SK-N-SH (cell line): ENCODE measurements around the gene IGSF3. TPM values are rescaled to one million over a fixed set of nuclear protein-coding genes. Genes with fewer than 3 reads are reported as not detected.

Experiments
- CTCF ChIA-PET: fragments of 300-600, 350-600 bp; formaldehyde crosslinking; extraction: SDS; loops from one replicate; lab custom pipeline; 2021; lab: Yijun Ruan, JAX
- POLR2A ChIA-PET: fragments of 350-600 bp; sonication (Branson Sonifier 250); formaldehyde crosslinking; extraction: SDS; loops from one replicate; lab custom pipeline; 2020; ENCODE audit warnings: antibody characterized with exemption, inconsistent platforms; lab: Yijun Ruan, JAX
- DNase-seq: peaks from one replicate; pipeline ENCODE4 v3.0.0; 2012
- H2AFZ ChIP-seq: fragments of 200-600 bp; sonication (generic); 2 replicates; pipeline ENCODE4 v1.8.1; 2016; ENCODE audit warnings: antibody characterized with exemption, mild to moderate bottlenecking, low read depth
- H3F3A ChIP-seq: fragments of 200-600 bp; sonication (generic); replicated peaks from 2 replicates; pipeline ENCODE3; 2016; ENCODE audit warnings: antibody characterized with exemption, mild to moderate bottlenecking; ENCODE audit not compliant: insufficient read depth
- H3K27ac ChIP-seq, 2 experiments: fragments of 200-500 bp in 1 of 2; fragments of 200-600 bp in 1 of 2; sonication (Bioruptor generic) in 1 of 2; sonication (generic), shearing (Covaris generic) in 1 of 2; 2 replicates each; pipeline versions ENCODE4 v1.5.1 to v1.6.1; 2014 to 2016; ENCODE audit warnings: low read depth in 2 of 2, inconsistent platforms in 1 of 2, low read length in 1 of 2, mild to moderate bottlenecking in 1 of 2, mixed read lengths in 1 of 2
- H3K27me3 ChIP-seq: fragments of 200-600 bp; sonication (generic), shearing (Covaris generic); 2 replicates; pipeline ENCODE4 v1.6.1; 2016; ENCODE audit warnings: mixed run types; ENCODE audit not compliant: insufficient read depth
- H3K36me3 ChIP-seq, 2 experiments: fragments of 200-500 bp in 1 of 2; fragments of 200-600 bp in 1 of 2; sonication (Bioruptor generic) in 1 of 2; sonication (generic) in 1 of 2; replicated peaks in 1 of 2; 2 replicates each; pipeline versions ENCODE3 to v1.5.1; 2014 to 2016; ENCODE audit warnings: low read length in 1 of 2, mild to moderate bottlenecking in 1 of 2; ENCODE audit not compliant: insufficient read depth in 2 of 2, control insufficient read depth in 1 of 2
- H3K4me1 ChIP-seq, 2 experiments: fragments of 200-500 bp in 1 of 2; fragments of 200-600 bp in 1 of 2; sonication (Bioruptor generic) in 1 of 2; sonication (generic), shearing (Covaris generic) in 1 of 2; 2 replicates each; pipeline versions ENCODE4 v1.5.1 to v1.6.1; 2014 to 2016; ENCODE audit warnings: low read depth in 1 of 2, low read length in 1 of 2, mixed run types in 1 of 2; ENCODE audit not compliant: insufficient read depth in 2 of 2, control insufficient read depth in 1 of 2
- H3K4me2 ChIP-seq: fragments of 200-600 bp; sonication (generic), shearing (Covaris generic); 2 replicates; pipeline ENCODE4 v1.6.1; 2017; ENCODE audit warnings: mixed run types
- H3K4me3 ChIP-seq, 2 experiments: fragments of 200-500 bp in 1 of 2; fragments of 200-600 bp in 1 of 2; sonication (Bioruptor generic) in 1 of 2; sonication (generic), shearing (Covaris generic) in 1 of 2; 2 replicates each; pipeline versions ENCODE4 v1.5.1 to v1.8.1; 2014 to 2016; ENCODE audit warnings: low read depth in 2 of 2, inconsistent platforms in 1 of 2, low read length in 1 of 2, mild to moderate bottlenecking in 1 of 2, mixed read lengths in 1 of 2, moderate library complexity in 1 of 2
- H3K79me2 ChIP-seq: fragments of 200-600 bp; sonication (generic); 2 replicates; pipeline ENCODE4 v1.8.1; 2017; ENCODE audit warnings: mild to moderate bottlenecking; ENCODE audit not compliant: insufficient read depth
- H3K9ac ChIP-seq: fragments of 200-600 bp; sonication (generic); 2 replicates; pipeline ENCODE4 v1.6.1; 2017; ENCODE audit warnings: mixed run types
- H3K9me2 ChIP-seq: fragments of 200-600 bp; sonication (generic); 2 replicates; pipeline ENCODE4 v1.6.1; 2017; ENCODE audit warnings: mixed run types
- H3K9me3 ChIP-seq: fragments of 200-600 bp; sonication (generic); 2 replicates; pipeline ENCODE4 v1.6.1; 2017; ENCODE audit warnings: mixed run types, mild to moderate bottlenecking, moderate library complexity
- H4K20me1 ChIP-seq: fragments of 200-600 bp; sonication (generic); 2 replicates; pipeline ENCODE4 v1.6.1; 2017; ENCODE audit warnings: mild to moderate bottlenecking, mixed run types; ENCODE audit not compliant: insufficient read depth
- CHD2 ChIP-seq: fragments of 150-350 bp; IDR thresholded peaks from 2 replicates; pipeline ENCODE4 v1.6.1; 2018; ENCODE audit warnings: low read length; ENCODE audit not compliant: partially characterized antibody
- FOSL2 ChIP-seq: IDR thresholded peaks from 2 replicates; pipeline ENCODE4 v1.4.0; 2012; ENCODE audit warnings: low read depth, mild to moderate bottlenecking, moderate library complexity, borderline replicate concordance
- FOXJ3 ChIP-seq: sonication (generic); formaldehyde crosslinking; IDR thresholded peaks from 2 replicates; pipeline ENCODE4 v1.5.1; 2020; ENCODE audit warnings: mild to moderate bottlenecking, missing genetic modification reagents
- GATA2 ChIP-seq: sonication (generic); formaldehyde crosslinking; IDR thresholded peaks from 2 replicates; pipeline ENCODE4 v1.5.0; 2020; ENCODE audit warnings: mild to moderate bottlenecking, missing genetic modification reagents
- IRF3 ChIP-seq: fragments of 150-350 bp; IDR thresholded peaks from 2 replicates; pipeline ENCODE4 v1.6.1; 2016; ENCODE audit warnings: mild to moderate bottlenecking, low read depth, low read length
- MAX ChIP-seq: IDR thresholded peaks from 2 replicates; pipeline ENCODE4 v1.4.0; 2012; ENCODE audit warnings: low read depth
- NFIC ChIP-seq: IDR thresholded peaks from 2 replicates; pipeline ENCODE4 v1.4.0; 2012; ENCODE audit warnings: borderline replicate concordance
- RAD21 ChIP-seq: IDR thresholded peaks from 2 replicates; pipeline ENCODE4 v1.6.1; 2012; ENCODE audit warnings: mild to moderate bottlenecking, low read length
- RCOR1 ChIP-seq: fragments of 150-350 bp; IDR thresholded peaks from 2 replicates; pipeline ENCODE4 v1.6.1; 2017; ENCODE audit warnings: antibody characterized with exemption, low read length
- RFX5 ChIP-seq: IDR thresholded peaks from 2 replicates; pipeline ENCODE4 v1.6.1; 2012; ENCODE audit warnings: mild to moderate bottlenecking, improper control_type of control experiment, low read length
- SIN3A ChIP-seq: IDR thresholded peaks from 2 replicates; pipeline ENCODE4 v1.6.1; 2012; ENCODE audit warnings: low read depth, mild to moderate bottlenecking, low read length, moderate library complexity, borderline replicate concordance
- SMC3 ChIP-seq: IDR thresholded peaks from 2 replicates; pipeline ENCODE4 v1.6.1; 2012; ENCODE audit warnings: low read depth, low read length, improper control_type of control experiment
- USF2 ChIP-seq: fragments of 150-350 bp; IDR thresholded peaks from 2 replicates; pipeline ENCODE4 v1.6.1; 2017; ENCODE audit warnings: antibody characterized with exemption, low read length, low read depth, borderline replicate concordance
- WGBS: methylation state at CpG from one replicate; pipeline ENCODE4 v1.1.6; 2017; ENCODE audit warnings: low lambda C conversion rate; 5-methylcytosine and 5-hydroxymethylcytosine counted together
- polyA plus RNA-seq, 3 experiments: library from polyadenylated mRNA; depleted of rRNA; stranded (reverse); fragments of >200 nt; gene quantifications; 2 replicates each; pipeline ENCODE4 v1.2.3, GENCODE V29; 2012

Gene IGSF3
- polyA plus RNA-seq, 1 of the 3 experiments (the other 2 are of a cell fraction) = 3.0 TPM

- no peak for TF ChIP-seq SIN3A
- no peak for TF ChIP-seq FOXJ3
- no peak for TF ChIP-seq FOSL2
- no peak for TF ChIP-seq USF2
- TF ChIP-seq RFX5 = no peak
- no peak for TF ChIP-seq RAD21
- TF ChIP-seq CHD2 = no peak
- TF ChIP-seq NFIC = no peak
- TF ChIP-seq MAX = no peak
- no peak for TF ChIP-seq RCOR1
- no peak for TF ChIP-seq GATA2 (CRISPR knock-in tag)
- no peak for DNase-seq
- H3K4me3 ChIP-seq = no peak overlapping the region
- peaks cover 4 to 12% of the 10 kb centered on the region in 2 experiments; a peak in 3 of 4 replicates for H3K4me1 ChIP-seq
- POLR2A ChIA-PET = no interaction called here
- H2AFZ ChIP-seq = no peak overlapping the region
- H3K9ac ChIP-seq = no peak overlapping the region
- H3K4me2 ChIP-seq = no peak overlapping the region
- H3K36me3 ChIP-seq = peaks cover 0 to 4% of the 10 kb centered on the region in 2 experiments
- CTCF ChIA-PET = interaction anchor here (1.1 to 1.6 kb wide), 3 partner anchors 16 to 73 kb away, joined by 3 to 7 read pairs (median 4); no protein-coding TSS in a partner anchor
- H3F3A ChIP-seq = peaks cover 2% of the 10 kb centered on the region
- no peak overlapping the region for H3K27ac ChIP-seq
- peaks cover 61% of the 10 kb centered on the region for H3K79me2 ChIP-seq
- 91% methylated on average over 1 of the region's 1 CpG for WGBS
- no peaks in the 10 kb centered on the region for H4K20me1 ChIP-seq
- H3K27me3 ChIP-seq = no peaks in the 10 kb centered on the region
- no peaks in the 10 kb centered on the region for H3K9me2 ChIP-seq
- no peaks in the 10 kb centered on the region for H3K9me3 ChIP-seq
Measured at GRCh38 chr1:116558571-116558970, 109.0 kb downstream of the IGSF3 start.

- Histone ChIP-seq H3K36me3 (peaks cover 0 to 4% of the 10 kb centered on the region in 2 experiments), H3K9me3 (no peaks in the 10 kb centered on the region), H3F3A (peaks cover 2% of the 10 kb centered on the region), H3K27ac (no peak overlapping the region), H3K4me1 (peaks cover 4 to 12% of the 10 kb centered on the region in 2 experiments; a peak in 3 of 4 replicates), H3K9ac (no peak overlapping the region), H2AFZ (no peak overlapping the region), H3K4me3 (no peak overlapping the region), H3K9me2 (no peaks in the 10 kb centered on the region), H4K20me1 (no peaks in the 10 kb centered on the region), H3K4me2 (no peak overlapping the region), H3K27me3 (no peaks in the 10 kb centered on the region), H3K79me2 (peaks cover 58% of the 10 kb centered on the region)
- CTCF ChIA-PET = interaction anchor here (1.1 to 1.6 kb wide), 2 partner anchors 16 to 73 kb away, joined by 4 to 7 read pairs; no protein-coding TSS in a partner anchor
- WGBS = 98% methylated on average over 4 of the region's 4 CpGs
- POLR2A ChIA-PET = no interaction called here
- no peak for DNase-seq
- TF ChIP-seq FOXJ3 (no peak), IRF3 (no peak), RFX5 (no peak), SMC3 (no peak), USF2 (no peak), GATA2 (CRISPR knock-in tag) (no peak)
Measured at GRCh38 chr1:116558140-116558549, 109.4 kb downstream of the IGSF3 start.
